Tibial nerve (tissue), 4 donors: Measurements from ENCODE around the gene XPNPEP1.

Experiments
- CTCF ChIP-seq, 5 experiments: fragments of 200-600 bp in 3 of 5; fragments of 450-650 bp in 2 of 5; sonication (generic) in 3 of 5; IDR thresholded peaks; one replicate each; pipeline ENCODE4 v1.5.1; 2016 to 2019; ENCODE audit warnings: antibody characterized with exemption in 5 of 5, mild to moderate bottlenecking in 3 of 5, moderate library complexity in 2 of 5
- EP300 ChIP-seq, 2 donors: sonication (generic); formaldehyde crosslinking; IDR thresholded peaks; one replicate each; pipeline ENCODE4 v1.6.1; 2017; ENCODE audit warnings: antibody characterized with exemption in 2 of 2, mild to moderate bottlenecking in 1 of 2
- POLR2A ChIP-seq, 2 donors: fragments of 450-650 bp; IDR thresholded peaks; one replicate each; pipeline ENCODE4 v1.6.1; 2017; ENCODE audit warnings: antibody characterized with exemption in 2 of 2, mild to moderate bottlenecking in 2 of 2, moderate library complexity in 2 of 2

- TF ChIP-seq CTCF (IDR thresholded peaks at IDR 0.05) (no peak), EP300 (IDR thresholded peaks at IDR 0.05) (no peak), POLR2A (IDR thresholded peaks at IDR 0.05) (no peak)
These were observed 9.9 kb downstream of the XPNPEP1 start for GRCh38 chr10:109913306-109913892.
